COLO829 (cell line): Measurements from ENCODE around the gene ENPP6.
"Not testable (repeated sequence)": the region's sequence is repeated elsewhere in the genome, so short reads cannot be mapped to it uniquely, and the experiment has no call there.

Source experiments
- DNase-seq: peaks from one replicate; pipeline ENCODE4 v3.0.0; 2012; ENCODE audit warnings: low spot score

ENPP6 gene

DNA sequence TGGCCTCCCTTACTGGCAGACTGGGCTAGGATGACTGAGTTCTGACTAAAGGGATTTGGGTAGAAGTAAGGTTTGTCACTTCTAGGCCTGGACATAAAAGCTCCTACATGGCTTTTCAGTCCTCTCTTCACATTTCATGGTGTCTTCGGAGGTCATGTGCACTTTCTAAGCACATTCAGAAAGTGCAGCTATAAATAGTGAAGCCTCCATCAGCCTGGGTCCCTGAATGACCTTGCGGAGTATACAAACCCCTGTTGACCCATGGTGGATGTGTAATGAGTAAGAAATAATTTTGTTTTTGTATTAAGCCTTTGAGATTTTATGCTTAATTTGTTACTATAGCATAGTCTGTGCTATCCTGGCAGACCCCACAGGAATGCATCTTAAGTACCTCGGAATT is 158.6 kb downstream of the ENPP6 start:
- no peak for DNase-seq

DNA sequence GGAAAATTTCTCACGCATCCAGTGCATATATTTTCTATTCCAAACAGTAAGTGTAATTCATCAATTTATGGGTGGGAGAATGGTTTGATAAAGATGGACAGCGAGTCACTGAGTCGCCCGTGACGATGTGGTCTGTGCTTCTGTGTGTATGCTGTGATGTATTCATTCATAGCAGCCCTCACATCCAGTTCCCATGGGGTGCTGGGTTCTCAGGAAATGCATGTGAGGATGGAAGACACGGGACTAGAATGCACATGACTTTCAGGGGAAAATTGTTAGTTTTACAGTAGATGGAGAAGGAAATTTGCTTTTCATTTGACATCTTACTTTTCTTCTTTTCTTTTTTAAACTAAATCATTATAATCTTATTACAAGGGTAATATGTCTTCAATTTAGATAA is 159.6 kb downstream of the ENPP6 start:
- DNase-seq, result peak; percentile 21

DNA sequence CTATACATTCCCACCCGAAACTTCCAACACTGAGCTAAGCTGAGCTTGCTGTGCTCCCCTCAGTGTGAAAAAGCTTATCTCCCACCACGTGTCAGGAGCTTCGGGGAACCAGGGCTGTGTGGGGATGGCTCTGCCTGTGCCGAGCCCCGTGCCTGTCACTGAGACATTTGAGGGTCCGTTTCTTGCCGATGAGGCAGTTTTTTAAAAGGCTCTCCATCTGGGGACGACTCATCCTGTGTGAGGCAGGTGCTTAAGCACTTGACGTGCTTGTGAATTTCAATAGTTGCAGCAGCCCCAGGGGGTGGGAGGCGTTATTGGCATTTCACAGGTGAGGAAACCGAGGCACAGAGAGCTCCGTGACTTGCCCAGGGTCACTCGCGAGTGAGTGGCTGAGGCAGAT is 160.8 kb downstream of the ENPP6 start:
- no peak for DNase-seq

DNA sequence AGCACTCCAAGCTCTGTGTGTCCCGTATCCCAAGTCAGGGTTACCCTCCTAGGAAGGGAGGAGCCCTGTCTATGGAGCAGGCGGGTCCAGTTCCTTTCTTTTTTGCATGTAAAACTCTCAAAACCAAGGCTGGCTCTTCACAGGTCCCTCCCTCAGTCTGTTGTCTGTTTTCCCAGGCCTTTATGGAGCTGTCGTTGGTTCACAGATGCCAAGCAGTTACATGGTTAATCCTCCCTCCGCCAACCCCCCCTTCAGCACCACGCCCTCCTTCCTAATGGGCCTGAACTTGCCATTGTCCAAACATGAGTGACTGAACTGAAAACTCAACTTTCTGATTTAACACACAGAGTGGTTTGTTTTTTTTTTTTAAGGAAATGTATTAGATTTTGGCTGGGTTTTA is 164.2 kb downstream of the ENPP6 start:
- no peak for DNase-seq

DNA sequence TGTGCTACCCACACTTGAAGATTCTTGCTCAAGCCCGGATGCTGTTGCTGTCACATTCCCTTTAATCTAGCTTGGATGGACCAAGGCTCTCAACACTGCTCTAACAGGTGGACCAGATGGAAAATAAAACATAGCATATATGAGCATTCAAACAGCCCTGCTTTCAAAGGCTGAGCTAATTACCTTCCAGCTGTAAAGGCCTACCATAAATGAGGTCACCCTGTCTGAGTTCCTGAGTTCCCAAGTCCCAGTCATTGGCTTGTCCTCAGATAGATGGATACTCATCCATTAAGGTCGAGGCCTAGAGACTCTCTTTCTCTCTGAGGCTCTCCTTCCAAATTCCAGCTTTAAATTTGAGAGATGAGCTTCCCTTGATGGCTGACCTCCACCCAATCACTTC is 165.1 kb downstream of the ENPP6 start:
- no peak for DNase-seq

DNA sequence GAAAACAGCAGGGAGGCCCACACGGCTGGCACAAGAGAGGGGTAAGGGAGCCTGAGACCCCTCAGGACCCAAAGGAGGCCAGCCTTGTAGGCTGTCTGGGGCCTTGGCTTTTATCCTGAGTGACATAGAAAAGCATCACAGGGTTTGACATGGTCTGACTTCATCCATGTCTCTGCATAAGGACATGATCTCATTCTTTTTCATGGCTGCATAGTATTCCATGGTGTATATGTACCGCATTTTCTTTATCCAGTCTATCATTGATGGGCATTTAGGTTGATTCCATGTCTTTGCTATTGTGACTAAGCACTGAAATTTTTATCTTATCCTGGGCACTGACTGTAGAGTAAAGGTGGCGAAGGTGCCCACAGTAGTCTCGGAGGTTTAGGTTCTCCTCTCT is 166.4 kb downstream of the ENPP6 start:
- not testable (repeated sequence) for DNase-seq

DNA sequence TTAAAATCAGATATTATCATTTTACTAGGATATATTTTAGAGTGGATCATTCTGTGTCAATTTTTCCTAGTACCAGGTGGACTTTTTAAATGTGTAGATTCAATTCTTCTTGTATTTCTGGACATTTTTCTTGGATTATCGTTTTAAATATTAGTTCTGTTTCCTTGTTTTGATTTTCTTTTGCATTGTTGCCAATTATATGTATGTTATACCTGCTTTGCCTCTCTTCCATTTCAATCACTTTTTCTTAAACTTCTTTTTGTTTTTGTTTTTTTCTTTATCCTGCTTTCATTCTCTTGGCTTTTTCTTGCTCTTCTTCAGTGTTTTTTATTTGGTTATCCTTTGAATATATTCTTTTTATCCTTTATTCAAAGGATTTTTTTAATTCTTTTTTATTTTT is 171.5 kb downstream of the ENPP6 start:
- DNase-seq, result no peak

DNA sequence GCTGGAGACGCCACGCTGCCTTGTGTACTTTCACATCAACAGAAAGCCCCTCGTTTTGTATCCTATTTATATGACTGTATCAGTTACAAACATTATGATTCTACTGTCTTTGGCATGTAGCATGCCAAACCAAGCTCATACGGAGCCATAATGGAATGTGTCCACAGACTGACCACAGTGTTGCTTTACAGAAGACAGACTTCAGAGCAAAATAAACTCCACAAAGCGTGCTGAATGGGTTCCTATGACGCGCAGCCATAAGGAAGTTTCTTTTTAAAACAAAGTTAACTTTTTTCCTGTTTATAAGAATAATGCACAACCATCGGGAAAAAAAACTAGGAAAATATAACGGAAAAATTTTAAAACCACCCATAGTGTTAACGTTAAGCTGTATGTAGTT is 176.5 kb downstream of the ENPP6 start:
- no peak for DNase-seq

DNA sequence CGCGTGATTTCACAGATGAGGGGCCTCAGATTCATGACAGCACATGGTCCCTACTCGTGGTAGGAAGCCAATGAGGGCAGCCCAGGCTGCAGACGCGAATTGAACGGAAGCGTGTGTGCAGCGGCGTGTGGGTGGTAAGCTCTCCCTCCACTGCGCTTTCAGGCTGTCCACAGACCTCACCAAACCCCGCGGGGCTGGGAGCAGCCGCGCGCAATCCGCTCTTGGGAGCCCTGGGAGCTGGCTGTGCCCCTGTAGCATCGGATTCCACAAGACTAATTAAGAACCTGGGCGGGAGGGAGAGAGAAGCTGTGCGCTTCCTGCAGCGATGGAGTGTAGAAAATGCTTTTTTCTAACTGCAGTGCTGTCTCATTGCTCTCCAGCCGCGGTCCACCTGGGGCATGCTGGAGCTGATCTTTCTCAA is 177.7 kb downstream of the ENPP6 start:
- peak; percentile 13 for DNase-seq
